NCI-H128 (cell line): Measurements from ENCODE around the gene TMC2.
"Not testable (repeated sequence)": the region's sequence is repeated elsewhere in the genome, so short reads cannot be mapped to it uniquely, and the experiment has no call there.

Experiments
- DNase-seq: peaks from one replicate; lab custom pipeline; 2025; ENCODE audit not compliant: unreplicated experiment; lab: John Stamatoyannopoulos, UW

The TMC2 gene

DNA sequence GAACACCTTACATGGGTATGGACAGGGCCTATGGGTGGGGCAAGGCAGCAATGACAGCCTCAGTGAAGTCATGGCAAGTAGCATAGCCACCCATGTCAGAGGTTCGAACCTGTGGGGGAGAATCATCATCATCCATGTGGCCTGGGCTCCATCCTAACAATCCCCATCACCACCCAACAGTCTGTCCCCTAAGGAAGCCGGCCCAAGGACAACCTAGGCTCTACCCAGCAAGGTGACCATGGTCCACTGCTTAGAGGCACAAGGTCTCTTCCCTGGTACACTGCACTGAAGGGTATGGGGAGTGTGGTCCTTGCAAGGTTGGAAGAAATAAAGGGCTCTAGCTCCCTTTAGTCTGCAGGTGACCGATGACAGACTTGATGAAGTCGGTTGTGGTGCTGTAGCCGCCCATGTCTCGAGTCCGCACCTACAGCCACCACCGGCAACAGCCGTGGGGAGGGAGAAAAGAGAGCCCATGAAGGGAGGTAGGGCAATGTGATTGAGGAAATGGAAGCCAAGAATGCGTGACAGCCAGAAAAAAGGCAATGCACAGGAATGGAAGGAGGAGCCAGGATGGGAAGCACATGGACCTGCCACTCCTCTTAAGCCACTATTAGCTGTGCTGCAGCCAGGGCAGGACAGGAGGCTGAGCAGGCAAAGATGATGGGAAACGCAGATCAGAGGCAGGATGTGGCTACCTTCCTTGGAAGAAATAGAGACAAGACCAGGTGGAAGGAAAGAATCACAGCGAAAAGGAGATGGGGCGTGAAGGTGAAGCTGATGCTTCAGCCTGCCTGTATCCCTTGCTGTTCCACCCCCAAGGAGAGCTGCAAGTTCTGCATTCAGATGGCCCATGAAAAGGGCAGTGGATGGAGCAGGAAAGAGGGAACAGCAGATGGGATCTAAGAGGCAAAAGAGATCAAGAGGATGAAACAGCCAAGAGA is 122.3 kb downstream of the TMC2 start:
- DNase-seq, result no peak

DNA sequence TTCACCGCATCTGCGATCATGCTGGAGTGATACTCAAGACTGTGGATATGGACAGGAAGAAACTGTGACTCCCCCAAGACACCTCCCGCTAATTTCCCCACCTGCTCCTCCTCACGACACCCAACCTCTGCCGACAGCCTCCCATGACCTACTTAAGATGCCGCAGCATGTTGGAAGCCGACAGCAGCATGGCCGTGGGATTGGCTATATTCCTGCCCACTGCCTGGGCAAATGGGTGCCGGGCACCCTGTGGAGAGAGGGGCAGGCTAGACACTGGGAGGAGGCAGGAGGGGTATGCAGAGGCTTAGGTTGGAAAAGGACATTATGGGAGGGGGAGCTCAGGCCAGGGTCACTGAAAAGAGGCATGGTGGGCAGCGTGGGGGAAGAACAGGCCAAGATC is 123.2 kb downstream of the TMC2 start:
- DNase-seq, result no peak

DNA sequence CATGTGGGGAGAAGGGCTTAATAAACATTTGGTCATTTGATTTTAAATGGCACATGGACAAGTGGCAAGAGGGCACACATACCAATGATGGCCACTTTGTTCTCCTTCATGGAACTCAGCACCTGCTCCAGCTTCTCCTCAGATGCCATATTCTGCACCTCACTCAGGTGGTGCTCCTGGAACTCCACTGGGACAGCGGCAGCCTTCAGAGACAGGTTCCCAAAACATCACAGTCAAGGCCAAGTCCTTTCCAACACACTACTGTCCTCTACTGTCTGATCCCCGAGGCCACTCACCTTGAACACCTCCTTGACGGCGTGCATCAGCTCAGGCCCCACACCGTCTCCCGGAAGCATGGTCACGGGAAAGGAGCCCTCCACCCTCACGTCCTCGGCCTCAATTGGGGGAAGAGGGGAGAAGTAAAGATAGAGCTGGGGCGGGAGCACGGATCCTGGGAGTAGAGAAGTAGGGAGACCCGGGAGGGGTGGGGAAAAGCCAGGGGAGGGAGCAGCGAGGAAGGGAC is 127.1 kb downstream of the TMC2 start:
- DNase-seq, result no peak

DNA sequence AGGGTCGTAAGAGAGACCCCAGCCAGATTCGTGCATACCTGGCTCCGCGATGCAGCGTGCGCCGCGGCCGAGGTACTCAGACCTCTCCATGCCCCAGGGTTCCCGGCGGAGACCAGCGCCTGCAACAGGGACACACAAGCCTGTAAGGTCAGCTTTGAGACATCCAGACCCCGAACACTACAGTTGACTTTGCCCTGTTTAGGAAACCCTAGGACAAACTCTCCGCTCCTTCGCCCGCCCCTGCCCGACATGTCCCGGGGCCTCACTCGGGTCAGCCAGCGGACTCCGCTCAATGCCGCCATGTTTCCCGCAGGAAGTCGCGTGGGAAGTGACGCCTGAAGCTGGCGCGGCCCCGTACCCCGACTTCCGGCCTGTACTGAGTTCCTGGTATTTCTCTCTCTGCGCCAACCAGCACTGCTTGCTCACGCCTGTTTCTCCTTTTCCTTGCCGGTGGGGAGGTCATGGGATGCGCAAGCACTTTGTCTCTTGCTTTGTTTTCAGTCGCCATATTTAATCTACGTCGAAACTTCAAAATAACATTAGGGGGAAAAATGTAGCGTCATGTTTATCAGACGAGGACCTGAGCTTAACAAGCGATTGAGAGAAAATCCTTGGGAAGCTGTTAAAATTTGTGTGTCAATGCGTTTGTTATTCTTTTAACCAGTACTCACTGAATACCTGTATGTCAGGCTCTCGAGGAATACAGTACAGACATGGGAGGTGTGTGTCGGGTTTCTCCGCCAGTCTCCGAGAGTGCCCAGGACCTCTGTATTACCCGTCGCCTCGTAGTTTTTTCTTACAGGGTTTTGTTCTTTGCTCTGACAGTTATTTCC is 127.7 kb downstream of the TMC2 start, which contains the start of gene IDH3B:
Gene IDH3B, minus strand, starts transcription at position 330 of the 833 bp plus-strand sequence. Its CDS starts 28 bp downstream, at position 302.
- DNase-seq, result peak; percentile 68

DNA sequence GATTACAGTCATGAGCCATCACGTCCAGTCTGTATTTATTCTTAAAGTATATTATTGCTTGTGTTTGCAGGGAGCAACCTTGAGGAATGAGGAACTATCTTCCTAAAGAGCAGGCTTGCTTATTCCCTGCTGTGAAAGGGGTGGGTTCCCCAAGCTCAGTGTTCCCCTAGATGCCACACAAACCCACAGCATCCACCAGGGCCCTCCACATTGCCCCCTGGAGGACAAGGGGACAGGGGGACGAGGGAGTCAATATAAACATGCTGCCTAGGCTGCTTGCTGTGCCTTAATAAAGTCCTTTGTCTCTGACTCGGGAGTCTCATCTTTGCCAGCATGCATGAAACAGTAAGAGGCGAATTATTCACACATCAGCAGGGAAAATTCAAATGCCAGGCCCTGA is 135.6 kb downstream of the TMC2 start:
- no peak for DNase-seq

DNA sequence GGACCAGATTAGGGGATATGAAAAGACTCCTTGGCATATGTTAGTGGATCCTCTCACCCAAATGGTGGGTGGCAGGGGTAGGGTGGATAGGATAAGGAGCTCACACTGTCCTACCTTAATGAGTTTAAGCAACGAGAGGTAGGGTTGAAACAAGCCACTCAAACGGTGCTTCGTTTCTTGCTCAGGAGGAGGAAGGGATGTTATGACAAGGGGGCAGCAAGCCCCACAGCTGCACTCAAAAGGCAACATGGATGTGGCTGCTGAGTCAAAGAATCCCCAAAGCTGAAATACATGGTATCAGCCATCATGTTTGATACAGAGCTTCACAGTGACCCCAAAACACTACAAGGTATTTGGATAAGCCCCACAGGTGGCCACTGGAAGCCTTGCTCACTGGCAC is 136.1 kb downstream of the TMC2 start:
- DNase-seq, result no peak

DNA sequence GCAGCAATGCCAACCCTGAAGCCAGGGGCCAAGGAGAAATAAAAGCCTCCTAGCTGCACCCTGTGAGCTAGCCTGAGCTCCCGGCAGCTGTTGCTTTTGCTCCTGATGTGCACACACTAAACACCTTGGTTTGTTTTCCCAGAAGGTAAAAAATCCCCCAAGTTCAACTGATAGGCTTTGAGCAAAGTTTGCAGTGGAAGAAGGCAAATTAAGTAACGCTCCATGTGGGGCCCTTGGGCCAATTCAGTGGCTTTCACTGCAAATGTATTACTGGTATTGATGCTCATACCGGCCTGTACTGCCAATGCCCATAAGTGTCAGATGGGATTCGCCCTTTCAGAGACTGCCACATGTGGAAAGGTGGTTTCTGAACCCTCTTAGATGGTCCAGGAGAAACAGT is 137.1 kb downstream of the TMC2 start:
- DNase-seq, result no peak

DNA sequence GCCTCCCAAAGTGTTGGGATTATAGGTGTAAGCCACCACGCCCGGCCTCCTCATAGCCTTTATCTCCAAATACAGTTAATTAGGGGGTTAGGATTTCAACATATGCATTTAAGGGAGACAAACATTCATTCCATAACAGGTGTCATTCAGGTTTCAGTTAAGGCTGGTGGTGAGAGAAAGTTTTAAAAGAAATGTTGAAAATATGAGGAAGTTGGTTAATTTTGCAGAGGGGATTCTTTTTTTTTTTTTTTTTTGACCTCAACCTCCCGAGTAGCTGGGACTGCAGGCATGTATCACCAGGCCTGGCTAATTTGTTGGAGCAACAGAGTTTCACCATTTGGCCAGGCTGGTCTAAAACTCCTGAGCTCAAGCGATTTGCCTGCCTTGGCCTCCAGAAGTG is 143.7 kb downstream of the TMC2 start:
- no peak for DNase-seq

DNA sequence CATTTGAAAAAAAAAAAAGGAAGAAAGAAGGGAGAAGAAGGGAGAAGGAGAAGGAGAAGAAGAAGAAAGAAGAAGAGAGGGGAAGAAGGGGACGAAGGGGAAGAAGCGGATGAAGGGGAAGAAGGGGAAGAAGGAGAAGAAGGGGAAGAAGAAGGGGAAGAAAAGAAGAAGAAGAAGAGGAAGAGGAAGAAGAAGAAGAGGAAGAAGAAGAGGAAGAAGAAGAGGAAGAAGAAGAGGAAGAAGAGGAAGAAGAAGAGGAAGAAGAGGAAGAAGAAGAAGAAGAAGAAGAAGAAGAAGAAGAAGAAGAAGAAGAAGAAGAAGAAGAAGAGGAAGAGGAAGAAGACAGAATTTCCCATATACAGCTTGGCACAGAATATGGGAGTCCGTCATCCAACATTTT is 145.7 kb downstream of the TMC2 start:
- not testable (repeated sequence) for DNase-seq

DNA sequence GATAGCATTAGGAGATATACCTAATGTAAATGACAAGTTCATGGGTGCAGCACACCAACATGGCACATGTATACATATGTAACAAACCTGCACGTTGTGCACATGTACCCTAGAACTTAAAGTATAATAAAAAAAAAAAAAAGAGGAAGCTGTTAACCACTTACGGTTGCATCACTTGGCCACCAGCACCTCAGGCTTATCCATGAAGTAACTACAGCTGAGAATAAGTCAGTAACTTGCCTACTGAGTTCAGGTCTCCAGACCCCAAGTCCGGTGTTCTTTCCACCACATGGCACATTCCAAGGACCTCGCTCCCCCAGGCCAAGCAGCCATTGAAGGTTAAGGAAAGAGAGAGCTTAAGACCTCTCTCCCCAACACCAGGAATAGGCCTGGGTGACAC is 148.4 kb downstream of the TMC2 start:
- DNase-seq, result not testable (repeated sequence)

DNA sequence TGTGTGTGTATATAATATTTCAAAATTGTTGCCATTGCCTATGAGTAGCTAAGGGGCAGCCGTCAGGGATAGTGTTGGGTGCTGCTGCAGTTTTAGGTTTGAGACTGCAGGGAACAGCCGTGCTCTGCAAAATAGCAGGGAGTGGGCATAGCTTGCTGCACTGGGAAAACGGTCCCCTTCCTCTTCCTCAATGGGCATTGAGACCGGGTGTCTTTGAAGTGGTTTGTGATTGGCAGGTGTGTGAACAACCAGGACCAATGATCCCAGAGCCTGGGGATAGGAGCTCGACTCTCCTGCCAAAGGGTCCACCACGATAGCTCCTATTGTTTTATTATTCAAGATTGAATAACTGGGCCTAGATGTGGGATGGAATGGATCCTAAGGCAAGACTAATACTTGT is 151.1 kb downstream of the TMC2 start:
- no peak for DNase-seq

DNA sequence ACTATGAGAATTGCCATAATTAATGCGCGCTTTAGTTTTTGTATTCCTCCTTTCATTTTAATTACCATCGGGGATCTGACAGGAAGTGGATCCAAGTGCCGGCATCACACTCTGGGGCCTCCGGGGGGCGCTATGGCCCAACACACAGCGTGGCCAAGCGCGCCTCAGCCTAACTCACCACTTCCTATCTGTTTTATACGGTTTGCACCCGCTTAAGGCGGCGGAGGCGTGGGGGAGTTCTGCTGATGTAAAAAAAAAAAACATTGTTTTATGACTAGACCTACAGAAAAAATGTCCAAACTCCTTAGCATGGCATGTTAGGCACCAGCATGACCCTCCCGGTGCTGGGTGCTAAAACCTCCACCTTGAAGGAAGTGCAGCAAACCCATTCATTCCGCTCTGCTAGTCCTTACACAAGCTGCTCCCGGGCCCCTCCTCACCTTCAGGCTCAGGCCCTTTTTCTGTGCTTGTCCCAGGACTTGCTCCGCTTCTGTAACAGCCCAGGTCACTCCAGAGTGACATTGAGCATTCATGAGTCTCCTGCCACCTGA is 151.7 kb downstream of the TMC2 start:
- no peak for DNase-seq

DNA sequence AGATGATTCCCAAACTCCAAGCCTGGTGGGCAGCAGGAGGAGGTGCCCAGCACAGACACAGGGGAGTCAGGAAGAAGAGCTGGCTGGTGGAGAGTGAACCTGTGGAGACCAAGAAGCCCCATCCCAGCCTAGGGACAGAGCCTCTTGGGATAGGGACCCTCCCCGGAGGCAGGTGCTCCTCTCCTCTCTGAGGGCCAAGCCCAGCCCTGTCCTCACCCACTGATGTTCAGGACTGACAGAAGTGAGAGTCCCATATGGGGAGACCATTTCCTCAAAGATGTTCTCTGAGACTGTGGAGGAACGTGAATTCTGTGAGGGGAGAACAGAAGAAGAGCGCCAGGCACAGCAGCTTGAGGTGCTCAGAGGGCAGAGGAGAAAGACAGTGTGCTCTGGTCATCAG is 153.8 kb downstream of the TMC2 start:
- no peak for DNase-seq

DNA sequence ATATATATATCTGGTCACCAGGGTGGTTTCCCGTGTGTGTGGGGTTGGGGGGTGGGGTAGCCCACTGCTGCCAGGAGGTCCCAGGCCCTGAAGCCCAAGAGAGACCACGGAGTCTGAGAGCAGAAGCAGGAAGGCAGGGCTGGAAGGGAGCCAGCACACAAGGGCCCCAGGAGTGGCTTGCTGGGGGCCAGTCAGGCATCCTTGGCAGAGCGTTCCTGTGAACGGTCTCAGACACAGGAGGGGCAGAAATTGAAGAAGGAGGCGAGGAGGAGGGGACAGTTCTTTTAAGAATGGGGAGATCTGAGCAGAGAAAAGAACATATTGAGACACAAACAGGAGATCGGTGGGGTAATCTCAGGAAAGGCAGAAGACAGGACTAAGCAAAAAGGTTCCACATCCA is 154.3 kb downstream of the TMC2 start:
- DNase-seq, result no peak

DNA sequence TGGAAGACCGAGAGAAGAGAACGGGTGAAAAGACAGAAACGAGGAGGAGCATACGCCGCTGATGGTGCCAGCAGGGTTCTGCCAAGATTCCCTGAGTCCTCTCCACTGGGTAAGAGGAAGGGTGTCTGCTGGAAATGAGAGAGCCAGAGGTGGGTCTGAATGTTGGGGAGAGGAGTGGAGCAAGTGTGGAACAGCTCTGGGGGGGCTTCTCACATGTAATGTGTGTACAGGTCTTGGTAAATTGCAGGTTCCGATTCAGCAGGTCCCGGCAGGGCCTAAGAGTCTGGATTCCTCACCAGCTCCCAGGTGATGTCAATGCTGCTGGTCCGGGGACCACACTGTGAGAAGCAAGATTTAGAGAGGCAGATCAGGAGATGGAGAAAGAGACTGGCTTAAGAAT is 154.8 kb downstream of the TMC2 start:
- no peak for DNase-seq
